DMS 273 (cell line): Measurements from ENCODE around the gene SEPTIN3.

ENCODE experiments used
- DNase-seq: peaks from one replicate; lab custom pipeline; 2025; ENCODE audit not compliant: unreplicated experiment; lab: John Stamatoyannopoulos, UW

The SEPTIN3 gene

GRCh38 chr22:41974691-41975290, 5.5 kb downstream of the SEPTIN3 start:
- no peak for DNase-seq

- DNase-seq, result no peak
Measured at GRCh38 chr22:41975299-41976069, 6.2 kb downstream of the SEPTIN3 start.

GRCh38 chr22:41976070-41976901, 7.0 kb downstream of the SEPTIN3 start:
- DNase-seq, result peak; percentile 61

GRCh38 chr22:41976961-41977566, 7.8 kb downstream of the SEPTIN3 start:
- peak; percentile 71 for DNase-seq

- no peak for DNase-seq
Measured at GRCh38 chr22:41978732-41979131, 9.5 kb downstream of the SEPTIN3 start.

GRCh38 chr22:41979423-41980250, 10.4 kb downstream of the SEPTIN3 start:
- DNase-seq, result peak; percentile 77

- DNase-seq, result no peak
Measured at GRCh38 chr22:41982865-41983264, 13.6 kb downstream of the SEPTIN3 start.

GRCh38 chr22:41983513-41984405, 14.5 kb downstream of the SEPTIN3 start:
- DNase-seq, result no peak

- no peak for DNase-seq
Measured at GRCh38 chr22:41987276-41987675, 18.0 kb downstream of the SEPTIN3 start.

- no peak for DNase-seq
Measured at GRCh38 chr22:41989246-41989645, 20.0 kb downstream of the SEPTIN3 start.

- no peak for DNase-seq
Measured at GRCh38 chr22:41991111-41991510, 21.9 kb downstream of the SEPTIN3 start.

GRCh38 chr22:41992496-41992895, 23.3 kb downstream of the SEPTIN3 start:
- DNase-seq, result no peak

GRCh38 chr22:41995211-41995610, 26.0 kb downstream of the SEPTIN3 start:
- no peak for DNase-seq

GRCh38 chr22:41996826-41997225, 27.6 kb downstream of the SEPTIN3 start:
- DNase-seq, result no peak

- peak; percentile 74 for DNase-seq
Measured at GRCh38 chr22:41998361-41999261, 29.4 kb downstream of the SEPTIN3 start, which contains the start of gene WBP2NL. TSS of gene WBP2NL (plus strand) at chr22:41998788. CDS start at chr22:41998819, 31 bp downstream.

- no peak for DNase-seq
Measured at GRCh38 chr22:42000466-42000865, 31.2 kb downstream of the SEPTIN3 start.

- no peak for DNase-seq
Measured at GRCh38 chr22:42001121-42001520, 31.9 kb downstream of the SEPTIN3 start.

GRCh38 chr22:42001706-42002105, 32.5 kb downstream of the SEPTIN3 start:
- DNase-seq, result no peak
